Measurements from ENCODE around the gene XIRP2. TPM values are rescaled to one million over a fixed set of nuclear protein-coding genes. Genes with fewer than 3 reads are reported as not detected.

Gene XIRP2
- total RNA-seq, 4 donors from 2014 or later = 0.27 TPM; not detected in 3

DNA sequence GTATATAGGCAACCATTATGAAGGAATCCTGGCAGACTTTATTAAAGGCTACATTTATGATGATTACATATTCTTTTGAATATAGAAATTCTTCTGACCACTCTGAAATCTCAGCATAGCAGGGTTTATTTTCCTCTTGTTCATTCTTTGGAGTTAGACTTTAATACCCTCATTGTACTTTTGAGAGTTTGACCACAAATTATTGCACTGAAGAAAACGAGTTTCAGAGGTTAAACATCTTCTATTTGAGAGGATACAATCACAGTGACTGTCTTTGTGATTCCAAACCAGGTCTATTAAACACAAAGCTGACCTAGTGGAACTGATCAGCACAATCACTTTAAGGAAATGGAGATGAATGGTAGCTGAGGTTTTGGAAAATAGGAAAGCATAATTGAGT is 71.3 kb downstream of the XIRP2 start:
- no peak for DNase-seq
- intact Hi-C loops (cut with DNase I; ENCODE audit: low total_unique reads) = no loop called here
- Histone ChIP-seq H3K9me3 (no peaks in the 10 kb centered on the region), H3K27me3 (no peaks in the 10 kb centered on the region), H3K4me3 (no peak overlapping the region), H3K27ac (no peak overlapping the region), H3K36me3 (no peaks in the 10 kb centered on the region), H3K4me1 (no peaks in the 10 kb centered on the region)
- WGBS, 2 donors (ENCODE audit: low coverage in 1 of 2) = 33 to 47% methylated on average over 1 of the region's 1 CpG
- no peak for TF ChIP-seq EP300 (IDR thresholded peaks at IDR 0.05; ENCODE audit: low read depth)
- no peak for TF ChIP-seq POLR2AphosphoS5 (IDR thresholded peaks at IDR 0.05)
- TF ChIP-seq, protein P1, sequence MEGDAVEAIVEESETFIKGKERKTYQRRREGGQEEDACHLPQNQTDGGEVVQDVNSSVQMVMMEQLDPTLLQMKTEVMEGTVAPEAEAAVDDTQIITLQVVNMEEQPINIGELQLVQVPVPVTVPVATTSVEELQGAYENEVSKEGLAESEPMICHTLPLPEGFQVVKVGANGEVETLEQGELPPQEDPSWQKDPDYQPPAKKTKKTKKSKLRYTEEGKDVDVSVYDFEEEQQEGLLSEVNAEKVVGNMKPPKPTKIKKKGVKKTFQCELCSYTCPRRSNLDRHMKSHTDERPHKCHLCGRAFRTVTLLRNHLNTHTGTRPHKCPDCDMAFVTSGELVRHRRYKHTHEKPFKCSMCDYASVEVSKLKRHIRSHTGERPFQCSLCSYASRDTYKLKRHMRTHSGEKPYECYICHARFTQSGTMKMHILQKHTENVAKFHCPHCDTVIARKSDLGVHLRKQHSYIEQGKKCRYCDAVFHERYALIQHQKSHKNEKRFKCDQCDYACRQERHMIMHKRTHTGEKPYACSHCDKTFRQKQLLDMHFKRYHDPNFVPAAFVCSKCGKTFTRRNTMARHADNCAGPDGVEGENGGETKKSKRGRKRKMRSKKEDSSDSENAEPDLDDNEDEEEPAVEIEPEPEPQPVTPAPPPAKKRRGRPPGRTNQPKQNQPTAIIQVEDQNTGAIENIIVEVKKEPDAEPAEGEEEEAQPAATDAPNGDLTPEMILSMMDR (IDR thresholded peaks at IDR 0.05) = no peak
- no peak for TF ChIP-seq POLR2A (IDR thresholded peaks at IDR 0.05)
- in situ Hi-C loops (cut with MboI; ENCODE audit: low pct_ligation_motif_present in 1 of 4, low pct_unique_long_range_greater_than_20kb in 1 of 4, low sequenced_read_pairs in 3 of 4) = no loop called here

DNA sequence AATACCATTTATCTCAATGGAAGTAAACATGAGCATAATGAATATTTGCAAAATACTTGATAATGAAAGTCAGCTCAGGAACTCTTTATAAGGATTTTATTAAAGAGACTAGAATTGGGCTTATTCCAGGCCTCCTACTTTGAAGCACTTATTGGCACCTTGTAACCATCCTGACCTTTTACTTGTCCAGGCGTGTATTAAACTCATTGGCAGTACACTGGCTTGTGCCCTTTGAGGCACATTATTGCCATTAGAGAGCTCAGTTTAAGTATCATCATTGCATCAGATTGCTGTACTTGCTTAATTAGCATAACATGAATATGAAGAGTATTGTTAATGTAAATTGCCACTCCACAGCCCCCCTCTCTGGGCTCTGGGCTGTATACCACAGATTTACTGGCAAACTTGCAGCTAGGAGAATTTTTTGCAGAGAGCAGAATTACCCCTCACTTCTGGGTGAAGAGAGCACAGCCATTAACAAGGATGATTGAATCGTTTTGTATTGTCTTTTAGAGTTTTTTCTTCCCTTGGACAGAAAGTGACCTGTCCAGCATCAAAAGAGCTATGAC is 72.5 kb downstream of the XIRP2 start:
- WGBS, 2 donors (ENCODE audit: low coverage in 1 of 2) = 63 to 72% methylated on average over 2 of the region's 2 CpGs
- no peak overlapping the region for H3K4me3 ChIP-seq
- no peak for DNase-seq
- no peaks in the 10 kb centered on the region for H3K4me1 ChIP-seq
- no peaks in the 10 kb centered on the region for H3K36me3 ChIP-seq
- H3K9me3 ChIP-seq = no peaks in the 10 kb centered on the region
- no peak overlapping the region for H3K27ac ChIP-seq
- in situ Hi-C loops (cut with MboI; ENCODE audit: low pct_ligation_motif_present in 1 of 4, low pct_unique_long_range_greater_than_20kb in 1 of 4, low sequenced_read_pairs in 3 of 4) (no loop called here), intact Hi-C loops (cut with DNase I; ENCODE audit: low total_unique reads) (no loop called here)
- TF ChIP-seq POLR2AphosphoS5 (IDR thresholded peaks at IDR 0.05) = no peak
- TF ChIP-seq EP300 (IDR thresholded peaks at IDR 0.05; ENCODE audit: low read depth) = no peak
- no peak for TF ChIP-seq POLR2A (IDR thresholded peaks at IDR 0.05)
- TF ChIP-seq, protein P1 (IDR thresholded peaks at IDR 0.05) = no peak
- H3K27me3 ChIP-seq = no peaks in the 10 kb centered on the region

DNA sequence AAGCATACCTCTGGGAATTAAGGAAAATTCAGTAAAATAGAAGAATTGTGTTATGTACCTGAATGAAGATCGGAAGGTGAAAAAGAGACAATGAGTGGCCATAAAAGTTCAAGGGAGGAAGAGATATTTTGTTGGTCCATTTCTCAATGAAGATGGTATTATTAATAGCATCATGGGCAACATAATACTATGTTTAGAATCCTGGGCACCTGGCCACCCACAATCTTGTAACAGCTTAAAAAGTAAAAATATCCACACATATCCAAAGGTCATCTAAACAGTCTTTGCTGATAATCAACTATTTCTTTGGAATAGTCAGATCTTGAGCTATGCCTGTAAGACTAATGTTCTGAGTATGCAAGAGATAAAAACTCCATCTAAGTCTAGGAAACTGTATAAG is 73.7 kb downstream of the XIRP2 start:
- TF ChIP-seq EP300 (IDR thresholded peaks at IDR 0.05; ENCODE audit: low read depth) = no peak
- WGBS, 2 donors (ENCODE audit: low coverage in 1 of 2) = 92% methylated on average over 1 of the region's 1 CpG
- in situ Hi-C loops (cut with MboI; ENCODE audit: low pct_ligation_motif_present in 1 of 4, low pct_unique_long_range_greater_than_20kb in 1 of 4, low sequenced_read_pairs in 3 of 4) = no loop called here
- intact Hi-C loops (cut with DNase I; ENCODE audit: low total_unique reads) = no loop called here
- Histone ChIP-seq H3K9me3 (no peaks in the 10 kb centered on the region), H3K27ac (no peak overlapping the region), H3K4me1 (no peaks in the 10 kb centered on the region), H3K27me3 (no peaks in the 10 kb centered on the region), H3K4me3 (no peak overlapping the region), H3K36me3 (no peaks in the 10 kb centered on the region)
- no peak for DNase-seq

DNA sequence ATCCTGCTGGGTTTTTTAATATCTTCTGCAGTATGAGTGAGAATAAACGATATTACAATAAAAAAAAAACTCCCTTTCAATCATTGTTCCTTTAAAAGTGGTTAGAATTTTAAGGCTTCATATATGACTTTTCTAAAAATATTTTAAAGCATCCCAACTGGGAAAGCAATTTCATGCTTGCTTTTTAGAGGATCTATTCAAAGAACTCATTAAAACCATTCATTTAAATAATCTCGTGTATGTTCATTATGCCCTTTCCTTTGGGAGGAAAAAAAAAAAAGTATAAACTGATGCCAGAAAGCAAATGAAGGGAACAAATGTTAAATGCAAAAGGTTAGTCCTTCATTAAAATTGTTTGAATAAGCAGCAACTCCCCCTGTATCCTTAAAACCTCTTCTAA is 81.2 kb downstream of the XIRP2 start:
- TF ChIP-seq, protein P1 (IDR thresholded peaks at IDR 0.05) = no peak
- TF ChIP-seq POLR2A (IDR thresholded peaks at IDR 0.05) (no peak), EP300 (IDR thresholded peaks at IDR 0.05; ENCODE audit: low read depth) (no peak), POLR2AphosphoS5 (IDR thresholded peaks at IDR 0.05) (no peak)
- WGBS, 2 donors (ENCODE audit: low coverage in 1 of 2) = 76 to 95% methylated on average over 2 of the region's 2 CpGs
- in situ Hi-C loops (cut with MboI; ENCODE audit: low pct_ligation_motif_present in 1 of 4, low pct_unique_long_range_greater_than_20kb in 1 of 4, low sequenced_read_pairs in 3 of 4) = no loop called here

DNA sequence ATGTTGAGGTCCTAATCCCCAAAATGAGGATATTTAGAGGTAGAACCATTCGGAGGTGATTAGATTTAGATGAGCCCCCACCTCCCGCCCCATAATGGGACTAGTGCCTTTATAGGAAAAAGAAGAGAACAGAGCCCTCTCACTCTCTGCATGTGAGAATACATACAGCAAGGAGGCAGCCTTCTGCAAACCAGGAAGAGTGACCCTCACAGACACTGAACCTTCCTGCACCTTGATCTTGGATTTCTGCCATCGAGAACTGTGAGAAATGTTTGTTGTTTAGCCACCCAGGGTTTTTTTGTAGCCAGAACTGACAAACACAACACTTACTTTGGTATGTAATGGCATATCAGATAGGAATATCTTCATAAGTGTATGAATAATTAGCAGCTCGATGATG is 83.7 kb downstream of the XIRP2 start:
- TF ChIP-seq EP300 (IDR thresholded peaks at IDR 0.05; ENCODE audit: low read depth) (no peak), POLR2AphosphoS5 (IDR thresholded peaks at IDR 0.05) (no peak), POLR2A (IDR thresholded peaks at IDR 0.05) (no peak)
- TF ChIP-seq, protein P1 (IDR thresholded peaks at IDR 0.05) = no peak
- H3K4me1 ChIP-seq = peaks cover 0 to 3% (median 0%) of the 10 kb centered on the region in 4 donors
- in situ Hi-C loops (cut with MboI; ENCODE audit: low pct_ligation_motif_present in 1 of 4, low pct_unique_long_range_greater_than_20kb in 1 of 4, low sequenced_read_pairs in 3 of 4) = no loop called here
- H3K4me3 ChIP-seq = no peak overlapping the region
- H3K27ac ChIP-seq = no peak overlapping the region
- DNase-seq = no peak
- WGBS, 2 donors (ENCODE audit: low coverage in 1 of 2) = 54 to 61% methylated on average over 4 of the region's 4 CpGs
- no peaks in the 10 kb centered on the region for H3K36me3 ChIP-seq
- no peaks in the 10 kb centered on the region for H3K27me3 ChIP-seq
- intact Hi-C loops (cut with DNase I; ENCODE audit: low total_unique reads) = no loop called here
- H3K9me3 ChIP-seq = no peaks in the 10 kb centered on the region

More for the DNA sequence above, 81.2 kb downstream of the XIRP2 start:
- Histone ChIP-seq H3K27ac (no peak overlapping the region), H3K9me3 (no peaks in the 10 kb centered on the region), H3K4me1 (peaks cover 0 to 3% (median 0%) of the 10 kb centered on the region in 4 donors), H3K27me3 (no peaks in the 10 kb centered on the region), H3K4me3 (no peak overlapping the region), H3K36me3 (no peaks in the 10 kb centered on the region)
- intact Hi-C loops (cut with DNase I; ENCODE audit: low total_unique reads) = loop anchor here (5.0 kb wide), 1 partner anchor 608 kb away; no protein-coding TSS in a partner anchor
- no peak for DNase-seq

Measured in transverse colon (tissue), 4 donors.